Loucy (cell line): Measurements from ENCODE around the gene NDUFAF8.

ENCODE experiments used
- CTCF ChIP-seq: fragments of 200-600 bp; sonication (generic); conservative IDR thresholded peaks from 2 replicates; pipeline ENCODE4 v1.5.1; 2014; ENCODE audit warnings: mild to moderate bottlenecking, antibody characterized with exemption, low read length
- EZH2phosphoT487 ChIP-seq: fragments of 200-600 bp; IDR thresholded peaks from 2 replicates; pipeline ENCODE4 v1.6.1; 2018; ENCODE audit warnings: antibody characterized with exemption, mild to moderate bottlenecking, moderate library complexity, borderline replicate concordance

- peak; percentile 57 for TF ChIP-seq CTCF
- TF ChIP-seq EZH2phosphoT487, result no peak
These were observed 38.2 kb upstream of the NDUFAF8 start for GRCh38 chr17:81200695-81201580.
